Erythroblast (primary cell): Measurements from ENCODE around the gene ACTR5.

Experiments used
- GATA1 ChIP-seq: IDR thresholded peaks from 2 replicates; pipeline ENCODE4 v1.6.1; 2011; ENCODE audit warnings: low read depth, mild to moderate bottlenecking, control low read depth, low read length, moderate library complexity
- POLR2A ChIP-seq: IDR thresholded peaks from 2 replicates; pipeline ENCODE4 v1.6.1; 2011; ENCODE audit warnings: mild to moderate bottlenecking, low read length

DNA sequence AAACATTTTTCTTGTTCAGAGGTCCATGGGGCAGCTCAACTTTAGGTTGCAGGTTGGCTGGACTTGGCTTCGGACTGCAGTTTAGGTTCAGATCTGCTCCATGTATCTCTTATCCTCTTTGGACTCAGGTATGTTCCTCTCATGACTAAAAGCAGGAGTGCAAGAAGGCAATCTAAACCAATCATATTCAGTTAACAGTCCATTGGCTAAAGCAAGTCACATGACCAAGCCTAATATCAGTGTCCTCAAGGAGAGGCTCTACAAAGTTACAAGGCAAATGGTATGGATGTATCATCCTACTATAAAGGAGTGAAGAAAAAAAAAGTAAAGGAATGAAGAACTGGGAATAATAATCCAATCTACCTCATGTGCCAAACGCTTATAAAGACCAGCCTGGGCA is 2.5 kb upstream of the ACTR5 start:
- TF ChIP-seq POLR2A (no peak), GATA1 (no peak)
